ENCODE results near the gene FOXP1. TPM values are rescaled to one million over a fixed set of nuclear protein-coding genes. Genes with fewer than 3 reads are reported as not detected.

FOXP1 gene
- total RNA-seq, 1 donor from 2014 or later = 31.1 TPM

- H3K4me1 Mint-ChIP-seq (ENCODE audit: low read depth, unreplicated experiment) = peaks cover 38% of the 10 kb centered on the region
- DNase-seq = no peak
- no peak for TF ChIP-seq CTCF (IDR thresholded peaks at IDR 0.05; ENCODE audit: partially characterized antibody, unreplicated experiment)
- H3K27ac Mint-ChIP-seq (ENCODE audit: unreplicated experiment) = no peak overlapping the region
- peaks cover 9% of the 10 kb centered on the region for H3K9me3 Mint-ChIP-seq (ENCODE audit: unreplicated experiment)
- H3K4me3 Mint-ChIP-seq (ENCODE audit: unreplicated experiment) = no peak overlapping the region
- peaks cover 2% of the 10 kb centered on the region for H3K27me3 Mint-ChIP-seq (ENCODE audit: unreplicated experiment)
- H3K36me3 Mint-ChIP-seq (ENCODE audit: unreplicated experiment) = no peaks in the 10 kb centered on the region
Measured at GRCh38 chr3:71061581-71061980, 521.9 kb downstream of the FOXP1 start.

GRCh38 chr3:71061037-71061436 is 522.5 kb downstream of the FOXP1 start:
- no peak for TF ChIP-seq CTCF (IDR thresholded peaks at IDR 0.05; ENCODE audit: partially characterized antibody, unreplicated experiment)
- Mint-ChIP-seq H3K4me3 (ENCODE audit: unreplicated experiment) (no peak overlapping the region), H3K27me3 (ENCODE audit: unreplicated experiment) (peaks cover 2% of the 10 kb centered on the region), H3K4me1 (ENCODE audit: low read depth, unreplicated experiment) (peaks cover 34% of the 10 kb centered on the region), H3K36me3 (ENCODE audit: unreplicated experiment) (no peaks in the 10 kb centered on the region), H3K27ac (ENCODE audit: unreplicated experiment) (no peak overlapping the region), H3K9me3 (ENCODE audit: unreplicated experiment) (peaks cover 9% of the 10 kb centered on the region)
- DNase-seq = no peak

GRCh38 chr3:71060536-71060935 is 523.0 kb downstream of the FOXP1 start:
- Mint-ChIP-seq H3K27me3 (ENCODE audit: unreplicated experiment) (peaks cover 2% of the 10 kb centered on the region), H3K4me3 (ENCODE audit: unreplicated experiment) (no peak overlapping the region), H3K36me3 (ENCODE audit: unreplicated experiment) (no peaks in the 10 kb centered on the region), H3K9me3 (ENCODE audit: unreplicated experiment) (peaks cover 5% of the 10 kb centered on the region), H3K27ac (ENCODE audit: unreplicated experiment) (no peak overlapping the region), H3K4me1 (ENCODE audit: low read depth, unreplicated experiment) (peaks cover 36% of the 10 kb centered on the region)
- TF ChIP-seq CTCF (IDR thresholded peaks at IDR 0.05; ENCODE audit: partially characterized antibody, unreplicated experiment) = no peak
- DNase-seq = no peak

- no peak overlapping the region for H3K27ac Mint-ChIP-seq (ENCODE audit: unreplicated experiment)
Measured at GRCh38 chr3:71057526-71057894, 526.0 kb downstream of the FOXP1 start.

GRCh38 chr3:71056327-71056726 is 527.2 kb downstream of the FOXP1 start:
- H3K36me3 Mint-ChIP-seq (ENCODE audit: unreplicated experiment) = no peaks in the 10 kb centered on the region
- TF ChIP-seq CTCF (IDR thresholded peaks at IDR 0.05; ENCODE audit: partially characterized antibody, unreplicated experiment) = no peak
- DNase-seq = no peak
- no peak overlapping the region for H3K27ac Mint-ChIP-seq (ENCODE audit: unreplicated experiment)
- H3K4me1 Mint-ChIP-seq (ENCODE audit: low read depth, unreplicated experiment) = peaks cover 55% of the 10 kb centered on the region
- no peaks in the 10 kb centered on the region for H3K27me3 Mint-ChIP-seq (ENCODE audit: unreplicated experiment)
- peaks cover 2% of the 10 kb centered on the region for H3K9me3 Mint-ChIP-seq (ENCODE audit: unreplicated experiment)
- H3K4me3 Mint-ChIP-seq (ENCODE audit: unreplicated experiment) = no peak overlapping the region

More at GRCh38 chr3:71057526-71057894, 526.0 kb downstream of the FOXP1 start:
- no peak overlapping the region for H3K4me3 Mint-ChIP-seq (ENCODE audit: unreplicated experiment)
- peaks cover 2% of the 10 kb centered on the region for H3K9me3 Mint-ChIP-seq (ENCODE audit: unreplicated experiment)
- H3K4me1 Mint-ChIP-seq (ENCODE audit: low read depth, unreplicated experiment) = peaks cover 60% of the 10 kb centered on the region
- no peaks in the 10 kb centered on the region for H3K36me3 Mint-ChIP-seq (ENCODE audit: unreplicated experiment)
- no peak for TF ChIP-seq CTCF (IDR thresholded peaks at IDR 0.05; ENCODE audit: partially characterized antibody, unreplicated experiment)
- no peaks in the 10 kb centered on the region for H3K27me3 Mint-ChIP-seq (ENCODE audit: unreplicated experiment)
- DNase-seq = no peak

Data from glutamatergic neuron (in vitro differentiated cells).